ENCODE measurements around the gene GAD1. TPM values are rescaled to one million over a fixed set of nuclear protein-coding genes. Genes with fewer than 3 reads are reported as not detected.
A peak's percentile ranks its signal among the peaks of the same experiment; 100 is the strongest.

The GAD1 gene
- total and polyA plus RNA-seq, 10 of the 15 experiments (the other 5 are each of a cell fraction or from before 2014, with no cell fraction given), result 0.04 to 3.4 (median 0.42) TPM

- H3K27me3 ChIP-seq (replicated peaks in 1 of 2; ENCODE audit: control insufficient read depth in 2 of 2, insufficient read depth in 2 of 2, low read length in 1 of 2), result peaks cover 8 to 45% of the 10 kb centered on the region in 2 experiments
- H4K20me1 ChIP-seq (ENCODE audit: control insufficient read depth, insufficient read depth), result 0 out of 2 replicates have a peak, but pooled peaks cover 4% of the 10 kb centered on the region
- POLR2A ChIA-PET, result no interaction called here
- 24% methylated on average over 44 of the region's 61 CpGs for WGBS (ENCODE audit: insufficient coverage, insufficient replicate concordance, low lambda C conversion rate, missing lambda C conversion rate)
- no peaks in the 10 kb centered on the region for H3K79me2 ChIP-seq (ENCODE audit: control insufficient read depth, insufficient read depth, low read length)
- BruUV-seq (replicated peaks), result no TSS peak
- FAIRE-seq (no peak), ATAC-seq (peak; percentile 38), DNase-seq (ENCODE audit: low read depth, low spot score) (no peak)
- H2AFZ ChIP-seq (ENCODE audit: control insufficient read depth, low read depth, low read length), result no peak overlapping the region
- RAD21 ChIA-PET (ENCODE audit: unreplicated experiment), result no interaction called here
- intact Hi-C loops (cut with micrococcal nuclease; ENCODE audit: unreplicated experiment), result no loop called here
- no peak overlapping the region; the same call in 1 of the 2 replicates for H3K4me2 ChIP-seq (ENCODE audit: control insufficient read depth, insufficient read depth)
- H3K4me3 ChIP-seq, result no peak overlapping the region
- H3K27ac ChIP-seq (ENCODE audit: control insufficient read depth, insufficient read depth), result no peak overlapping the region
- H3K36me3 ChIP-seq (ENCODE audit: control insufficient read depth in 2 of 2, insufficient read depth in 2 of 2, low read length in 1 of 2), result no peaks in the 10 kb centered on the region
- peak in 1 of 2 experiments; percentile 25; a peak in 1 of 4 replicates for TF ChIP-seq BHLHE40 (IDR thresholded peaks at IDR 0.05; ENCODE audit: borderline replicate concordance in 1 of 2, low read depth in 2 of 2, low read length in 1 of 2)
- no peak for TF ChIP-seq CTCF (IDR thresholded peaks at IDR 0.05 in 2 of 3, conservative IDR thresholded peaks at IDR 0.05 in 1 of 3; ENCODE audit: control insufficient read depth in 2 of 3, extremely low read depth in 1 of 3, insufficient read depth in 1 of 3, low read depth in 3 of 3, low read length in 3 of 3)
- no peak for TF ChIP-seq ATF3 (IDR thresholded peaks at IDR 0.05; ENCODE audit: borderline replicate concordance, extremely low read depth, low read depth, low read length)
- H3K9ac ChIP-seq (ENCODE audit: control insufficient read depth, insufficient read depth, low read length), result no peak overlapping the region
- SMC1A ChIA-PET (ENCODE audit: uncharacterized antibody, unreplicated experiment), result interaction anchor here (0.7 kb wide), 1 partner anchor 49 kb away, joined by 4 read pairs; no protein-coding TSS in a partner anchor
- in situ Hi-C loops (cut with MboI), result no loop called here
- CTCF ChIA-PET, result interaction anchor here (1.0 kb wide), 1 partner anchor 12 kb away, joined by 3 read pairs; no protein-coding TSS in a partner anchor
- H3K9me3 ChIP-seq (replicated peaks; ENCODE audit: control insufficient read depth, insufficient read depth, low read length), result no peaks in the 10 kb centered on the region; the same call in 2 of the 3 replicates
- peaks cover 10% of the 10 kb centered on the region for H3K4me1 ChIP-seq (ENCODE audit: control insufficient read depth, insufficient read depth, low read length)
Measured at GRCh38 chr2:170823088-170823897, 6.6 kb downstream of the GAD1 start.
